K562 (cell line): ENCODE data around the gene SRF. TPM values are rescaled to one million over a fixed set of nuclear protein-coding genes. Genes with fewer than 3 reads are reported as not detected.

Experiments
- GABPB1 ChIP-seq: sonication (generic); formaldehyde crosslinking; IDR thresholded peaks from 2 replicates; pipeline ENCODE4 v1.8.0; 2022; ENCODE audit warnings: mild to moderate bottlenecking, missing genetic modification reagents
- MEF2D ChIP-seq: conservative IDR thresholded peaks from 2 replicates; pipeline ENCODE4 v1.6.1; 2016; ENCODE audit warnings: low read depth, missing genetic modification characterization, missing compliant biosample characterization
- NCOA2 ChIP-seq, 2 experiments: fragments of 450-650 bp; IDR thresholded peaks; 2 replicates each; pipeline ENCODE4 v1.6.1; 2018; ENCODE audit warnings: mild to moderate bottlenecking in 2 of 2, moderate library complexity in 1 of 2; ENCODE audit not compliant: partially characterized antibody in 2 of 2
- REST ChIP-seq, 2 experiments: fragments of 450-650 bp; formaldehyde crosslinking in 1 of 2; IDR thresholded peaks; 2 replicates each; pipeline versions ENCODE4 v1.4.0 to v1.6.1; 2014 to 2020; ENCODE audit warnings: mild to moderate bottlenecking in 2 of 2, borderline replicate concordance in 1 of 2, low read depth in 1 of 2
- SIX5 ChIP-seq, 2 experiments: IDR thresholded peaks; 2 replicates each; pipeline ENCODE4 v1.6.1; 2011; ENCODE audit warnings: low read length in 2 of 2, borderline replicate concordance in 1 of 2, low read depth in 1 of 2, mild to moderate bottlenecking in 1 of 2, moderate library complexity in 1 of 2; ENCODE audit not compliant: insufficient read depth in 1 of 2
- ZNF175 ChIP-seq: fragments of 200-800 bp; sonication (Bioruptor generic); IDR thresholded peaks from 2 replicates; pipeline ENCODE4 v1.6.1; 2016; ENCODE audit warnings: low read depth, mild to moderate bottlenecking, missing genetic modification characterization, missing compliant biosample characterization
- ZNF639 ChIP-seq, 2 experiments: fragments of 200-800 bp in 1 of 2; sonication (Bioruptor generic) in 1 of 2; sonication (generic) in 1 of 2; formaldehyde crosslinking in 1 of 2; IDR thresholded peaks in 1 of 2; conservative IDR thresholded peaks in 1 of 2; 2 replicates each; pipeline versions ENCODE4 v1.5.0 to v1.6.1; 2016 to 2020; ENCODE audit warnings: missing compliant biosample characterization in 1 of 2, missing genetic modification characterization in 1 of 2, missing genetic modification reagents in 1 of 2
- polyA plus RNA-seq, 8 experiments: library from polyadenylated mRNA; depleted of rRNA in 4 of 8; stranded (reverse) in 5 of 8; unstranded in 3 of 8; fragments of >200 nt; fragmentation: Nextera tagmentation in 2 of 8; fragmentation: Illumina TruSeq in 1 of 8; extraction: Ambion mirVana in 2 of 8; extraction: Trizol in 1 of 8; gene quantifications; 2 replicates each; pipeline versions ENCODE4 v1.2.1 to v1.2.3, GENCODE V29; 2011 to 2014; ENCODE audit warnings: inconsistent platforms in 1 of 8, missing spikeins in 1 of 8
- total RNA-seq, 7 experiments: library from RNA; depleted of rRNA in 6 of 7; stranded (reverse); fragments of >200 nt in 6 of 7; fragmentation: Illumina TruSeq in 2 of 7; extraction: Trizol in 2 of 7; gene quantifications; 2 replicates each; pipeline versions ENCODE4 v1.2.1 to v1.2.3, GENCODE V29; 2011 to 2021; ENCODE audit warnings: low replicate concordance in 1 of 7
- TF ChIP-seq, protein P1 (sequence below): fragments of 450-650 bp; formaldehyde crosslinking; IDR thresholded peaks from 2 replicates; pipeline ENCODE4 v1.4.0; 2020; ENCODE audit warnings: mild to moderate bottlenecking
- TF ChIP-seq, protein P2 (sequence below): fragments of 450-650 bp; formaldehyde crosslinking; IDR thresholded peaks from 2 replicates; pipeline ENCODE4 v1.4.0; 2020; ENCODE audit warnings: mild to moderate bottlenecking, moderate library complexity

SRF gene
- total and polyA plus RNA-seq, 9 of the 15 experiments (the other 6 are each of a cell fraction or from before 2014, with no cell fraction given): 2.5 to 37.0 (median 24.6) TPM

DNA sequence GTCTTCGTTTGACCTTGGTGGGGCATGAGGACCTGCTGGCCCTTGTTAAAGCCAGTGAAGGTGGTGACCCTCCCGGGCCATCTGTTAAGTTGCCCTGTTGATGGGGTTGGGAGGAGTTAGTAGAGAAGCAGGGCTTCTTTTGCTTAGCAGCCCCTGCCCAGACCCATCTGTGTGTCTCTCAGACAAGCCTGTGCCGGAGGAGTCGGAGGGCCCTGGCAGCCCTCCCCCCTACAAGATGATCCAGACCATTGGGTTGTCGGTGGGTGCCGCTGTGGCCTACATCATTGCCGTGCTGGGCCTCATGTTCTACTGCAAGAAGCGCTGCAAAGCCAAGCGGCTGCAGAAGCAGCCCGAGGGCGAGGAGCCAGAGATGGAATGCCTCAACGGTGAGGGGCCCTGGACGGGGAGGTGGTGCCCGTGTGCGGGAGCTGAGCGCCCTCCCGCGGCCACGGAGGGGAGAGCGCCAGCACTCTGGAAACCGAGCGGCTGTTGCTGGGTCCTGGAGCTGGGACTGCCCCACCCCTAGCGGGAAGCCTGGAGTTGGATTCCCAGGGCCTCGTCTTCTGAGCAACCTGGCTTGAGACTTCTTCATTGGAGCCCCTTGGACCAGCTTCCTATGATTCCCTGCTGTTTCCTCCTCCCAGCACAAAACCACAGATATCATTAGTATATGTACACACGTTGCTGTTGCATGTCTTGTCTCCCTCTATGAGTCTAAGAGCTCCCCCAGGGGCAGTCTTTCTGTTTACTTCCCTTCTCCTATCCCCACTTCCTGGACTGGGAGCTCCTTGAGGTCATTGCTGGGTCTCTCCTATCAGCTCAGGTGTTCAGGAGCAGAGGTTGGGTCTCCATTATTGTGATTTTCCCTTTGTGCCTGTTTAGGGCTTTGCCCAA is 27.6 kb upstream of the SRF start (continued):
- peak; percentile 96 for TF ChIP-seq REST (IDR thresholded peaks at IDR 0.05; ENCODE audit: borderline replicate concordance)
- 0 out of 2 replicates have a peak, but pooled peaks have one; percentile 27 for TF ChIP-seq REST (CRISPR knock-in tag; IDR thresholded peaks at IDR 0.05; ENCODE audit: low read depth)
- TF ChIP-seq NCOA2 (IDR thresholded peaks at IDR 0.05; ENCODE audit: partially characterized antibody in 2 of 2): no peak
- TF ChIP-seq SIX5 (IDR thresholded peaks at IDR 0.05; ENCODE audit: borderline replicate concordance in 1 of 2, insufficient read depth in 1 of 2, low read depth in 1 of 2, low read length in 2 of 2): no peak
- TF ChIP-seq, protein P1, sequence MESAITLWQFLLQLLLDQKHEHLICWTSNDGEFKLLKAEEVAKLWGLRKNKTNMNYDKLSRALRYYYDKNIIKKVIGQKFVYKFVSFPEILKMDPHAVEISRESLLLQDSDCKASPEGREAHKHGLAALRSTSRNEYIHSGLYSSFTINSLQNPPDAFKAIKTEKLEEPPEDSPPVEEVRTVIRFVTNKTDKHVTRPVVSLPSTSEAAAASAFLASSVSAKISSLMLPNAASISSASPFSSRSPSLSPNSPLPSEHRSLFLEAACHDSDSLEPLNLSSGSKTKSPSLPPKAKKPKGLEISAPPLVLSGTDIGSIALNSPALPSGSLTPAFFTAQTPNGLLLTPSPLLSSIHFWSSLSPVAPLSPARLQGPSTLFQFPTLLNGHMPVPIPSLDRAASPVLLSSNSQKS (CRISPR knock-in tag): no peak
- TF ChIP-seq ZNF175 (CRISPR knock-in tag): 0 out of 2 replicates have a peak, but pooled peaks have one; percentile 26
- TF ChIP-seq, protein P2, sequence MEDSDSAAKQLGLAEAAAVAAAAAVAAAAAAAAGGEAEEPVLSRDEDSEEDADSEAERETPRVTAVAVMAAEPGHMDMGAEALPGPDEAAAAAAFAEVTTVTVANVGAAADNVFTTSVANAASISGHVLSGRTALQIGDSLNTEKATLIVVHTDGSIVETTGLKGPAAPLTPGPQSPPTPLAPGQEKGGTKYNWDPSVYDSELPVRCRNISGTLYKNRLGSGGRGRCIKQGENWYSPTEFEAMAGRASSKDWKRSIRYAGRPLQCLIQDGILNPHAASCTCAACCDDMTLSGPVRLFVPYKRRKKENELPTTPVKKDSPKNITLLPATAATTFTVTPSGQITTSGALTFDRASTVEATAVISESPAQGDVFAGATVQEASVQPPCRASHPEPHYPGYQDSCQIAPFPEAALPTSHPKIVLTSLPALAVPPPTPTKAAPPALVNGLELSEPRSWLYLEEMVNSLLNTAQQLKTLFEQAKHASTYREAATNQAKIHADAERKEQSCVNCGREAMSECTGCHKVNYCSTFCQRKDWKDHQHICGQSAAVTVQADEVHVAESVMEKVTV (CRISPR knock-in tag): peak; percentile 98
- 0 out of 2 replicates have a peak, but pooled peaks have one; percentile 30 for TF ChIP-seq MEF2D (tag)
- TF ChIP-seq ZNF639 (CRISPR knock-in tag; conservative IDR thresholded peaks at IDR 0.05 in 1 of 2, IDR thresholded peaks at IDR 0.05 in 1 of 2): 0 out of 4 replicates have a peak, but pooled peaks of 1 of the 2 experiments have one; percentile 36
- TF ChIP-seq GABPB1: peak; percentile 64
